Measurements from ENCODE around the gene CNTNAP2.

- TF ChIP-seq POLR2A (IDR thresholded peaks at IDR 0.05) (no peak), CTCF (IDR thresholded peaks at IDR 0.05) (no peak)
These were observed 1393.6 kb downstream of the CNTNAP2 start for GRCh38 chr7:147510201-147510542.

Measured in heart left ventricle (tissue), 13 donors.